Ovary (tissue), 9 donors: ENCODE measurements around the gene SNCAIP. TPM values are rescaled to one million over a fixed set of nuclear protein-coding genes. Genes with fewer than 3 reads are reported as not detected.

Experiments
- DNase-seq, 5 donors: peaks; one replicate each; pipeline ENCODE4 v3.0.0-alpha.2; 2019 to 2020
- H3K27ac ChIP-seq, 2 donors: fragments of 200-600 bp; one replicate each; pipeline versions ENCODE4 v1.5.1 to v1.8.0; 2019 to 2022
- H3K27me3 ChIP-seq: fragments of 200-600 bp; one replicate; pipeline ENCODE4 v1.8.0; 2022
- H3K36me3 ChIP-seq: fragments of 200-600 bp; sonication (generic); one replicate; pipeline ENCODE4 v1.5.1; 2019
- H3K4me1 ChIP-seq: one replicate; pipeline ENCODE4 v1.8.1; 2013; ENCODE audit warnings: mild to moderate bottlenecking, moderate library complexity; ENCODE audit not compliant: insufficient read depth
- H3K4me3 ChIP-seq: fragments of 200-600 bp; sonication (generic); one replicate; pipeline ENCODE4 v1.5.1; 2017
- H3K9me3 ChIP-seq, 2 donors: fragments of 200-600 bp in 1 of 2; sonication (generic) in 1 of 2; one replicate each; pipeline versions ENCODE4 v1.5.1 to v1.8.1; 2013 to 2019; ENCODE audit warnings: mild to moderate bottlenecking in 1 of 2, moderate library complexity in 1 of 2
- CTCF ChIP-seq, 3 donors: fragments of 450-650 bp in 2 of 3; fragments of 200-600 bp in 1 of 3; IDR thresholded peaks; one replicate each; pipeline versions ENCODE4 v1.5.1 to v1.8.0; 2016 to 2022; ENCODE audit warnings: antibody characterized with exemption in 3 of 3, mild to moderate bottlenecking in 1 of 3
- EP300 ChIP-seq: sonication (generic); formaldehyde crosslinking; IDR thresholded peaks from one replicate; pipeline ENCODE4 v1.6.1; 2017; ENCODE audit warnings: antibody characterized with exemption
- POLR2A ChIP-seq: fragments of 450-650 bp; IDR thresholded peaks from one replicate; pipeline ENCODE4 v1.6.1; 2017; ENCODE audit warnings: antibody characterized with exemption, mild to moderate bottlenecking, moderate library complexity
- WGBS, 3 donors: extraction: QIAGEN DNeasy Blood & Tissue Kit in 1 of 3; methylation state at CpG; one replicate each; pipeline versions ENCODE4 v1.1.5 to v1.1.7; 2013 to 2017; 5-methylcytosine and 5-hydroxymethylcytosine counted together
- intact Hi-C, 4 donors: fragments of 100-400 bp; cut with DNase I; formaldehyde crosslinking; loops; one replicate each; pipeline versions ENCODE4 v1.11.0 to v1.15.1; 2022 to 2023
- polyA plus RNA-seq, 2 donors: library from polyadenylated mRNA; stranded (reverse); fragments of 200-250 nt in 1 of 2; fragments of 350-450 nt in 1 of 2; fragmentation: Illumina TruSeq in 1 of 2; extraction: RNeasy Lipid Tissue Mini Kit (QIAGEN cat#74804) in 1 of 2; gene quantifications; one replicate each; pipeline ENCODE4 v1.2.3, GENCODE V29; 2013 to 2014
- total RNA-seq, 7 donors: library from RNA; depleted of rRNA in 2 of 7; stranded (reverse); fragments of >200 nt in 2 of 7; fragmentation: NEBNext Ultra II Directional in 3 of 7; extraction: Animal tissue kit (Norgen Biotek cat#: 25700) in 3 of 7; gene quantifications; one replicate each; pipeline versions ENCODE4 v1.1.0 to v1.2.4, GENCODE V29; 2016 to 2023
- donor health status: DM: no; HTN: no; CAD: no; lungs with moderate emphysema.
- donor health status: DM: no; HTN: no; CAD: no.
- donor health status: Bipolar disorder and iron deficiency.
- donor health status: DM: yes; HTN: yes; CAD: no.
- donor health status: DM: no; HTN: no; CAD: no.
- donor health status: DM: yes; HTN: yes; CAD: no.

SNCAIP gene
- total and polyA plus RNA-seq, 9 donors, result 20.4 to 92.5 (median 46.9) TPM

- no peak overlapping the region for H3K27ac ChIP-seq
- no peaks in the 10 kb centered on the region for H3K36me3 ChIP-seq
- intact Hi-C loops, result no loop called here
- DNase-seq, result no peak
- H3K27me3 ChIP-seq, result no peaks in the 10 kb centered on the region
- WGBS, 3 donors, result 43 to 70% (median 47%) methylated on average over 8 of the region's 8 CpGs
- no peak for TF ChIP-seq POLR2A
- H3K4me1 ChIP-seq, result peaks cover 8% of the 10 kb centered on the region
- H3K9me3 ChIP-seq, result no peaks in the 10 kb centered on the region
- H3K4me3 ChIP-seq, result no peak overlapping the region
Observed at GRCh38 chr5:122316656-122317055, 4.6 kb downstream of the SNCAIP start.

- Histone ChIP-seq H3K27me3 (no peaks in the 10 kb centered on the region), H3K4me1 (peaks cover 8% of the 10 kb centered on the region), H3K27ac (no peak overlapping the region), H3K4me3 (no peak overlapping the region), H3K36me3 (no peaks in the 10 kb centered on the region), H3K9me3 (no peaks in the 10 kb centered on the region)
- DNase-seq, result no peak
- no peak for TF ChIP-seq EP300
- no peak for TF ChIP-seq CTCF (IDR thresholded peaks at IDR 0.05)
- TF ChIP-seq POLR2A, result no peak
- WGBS, 3 donors, result 93 to 97% (median 96%) methylated on average over 2 of the region's 2 CpGs
- intact Hi-C loops, result no loop called here
Observed at GRCh38 chr5:122319897-122320296, 7.9 kb downstream of the SNCAIP start.

GRCh38 chr5:122321921-122322320 lies 9.9 kb downstream of the SNCAIP start:
- no peak for DNase-seq
- TF ChIP-seq EP300, result no peak
- no peak for TF ChIP-seq POLR2A
- TF ChIP-seq CTCF (IDR thresholded peaks at IDR 0.05), result no peak
- Histone ChIP-seq H3K9me3 (no peaks in the 10 kb centered on the region), H3K36me3 (no peaks in the 10 kb centered on the region), H3K4me1 (peaks cover 3% of the 10 kb centered on the region), H3K27me3 (no peaks in the 10 kb centered on the region), H3K27ac (no peak overlapping the region), H3K4me3 (no peak overlapping the region)
- intact Hi-C loops, result no loop called here
- 47 to 57% (median 56%) methylated on average over 2 of the region's 2 CpGs for WGBS, 3 donors

GRCh38 chr5:122322801-122323548 lies 10.9 kb downstream of the SNCAIP start:
- Histone ChIP-seq H3K27me3 (no peaks in the 10 kb centered on the region), H3K36me3 (no peaks in the 10 kb centered on the region), H3K4me3 (no peak overlapping the region), H3K9me3 (no peaks in the 10 kb centered on the region), H3K4me1 (peaks cover 3% of the 10 kb centered on the region), H3K27ac (no peak overlapping the region)
- 10 to 19% (median 11%) methylated on average over 7 of the region's 7 CpGs for WGBS, 3 donors
- no peak for TF ChIP-seq EP300
- no peak for TF ChIP-seq CTCF (IDR thresholded peaks at IDR 0.05)
- no peak for TF ChIP-seq POLR2A
- intact Hi-C loops, result no loop called here
- no peak for DNase-seq

GRCh38 chr5:122323738-122324137 lies 11.7 kb downstream of the SNCAIP start:
- Histone ChIP-seq H3K4me1 (peaks cover 3% of the 10 kb centered on the region), H3K9me3 (no peaks in the 10 kb centered on the region), H3K36me3 (no peaks in the 10 kb centered on the region), H3K27me3 (no peaks in the 10 kb centered on the region), H3K27ac (no peak overlapping the region), H3K4me3 (no peak overlapping the region)
- intact Hi-C loops, result no loop called here
- 70 to 82% (median 77%) methylated on average over 4 of the region's 4 CpGs for WGBS, 3 donors
- TF ChIP-seq EP300 (no peak), CTCF (IDR thresholded peaks at IDR 0.05) (no peak), POLR2A (no peak)
- no peak for DNase-seq
